Myometrial cell (primary cell): ENCODE results near the gene FIGN. TPM values are rescaled to one million over a fixed set of nuclear protein-coding genes. Genes with fewer than 3 reads are reported as not detected.

Source experiments
- total RNA-seq: library from RNA; depleted of rRNA; stranded (reverse); fragments of >200 nt; gene quantifications from 2 replicates; pipeline ENCODE4 v1.2.3, GENCODE V29; 2015

Gene FIGN, protein sequence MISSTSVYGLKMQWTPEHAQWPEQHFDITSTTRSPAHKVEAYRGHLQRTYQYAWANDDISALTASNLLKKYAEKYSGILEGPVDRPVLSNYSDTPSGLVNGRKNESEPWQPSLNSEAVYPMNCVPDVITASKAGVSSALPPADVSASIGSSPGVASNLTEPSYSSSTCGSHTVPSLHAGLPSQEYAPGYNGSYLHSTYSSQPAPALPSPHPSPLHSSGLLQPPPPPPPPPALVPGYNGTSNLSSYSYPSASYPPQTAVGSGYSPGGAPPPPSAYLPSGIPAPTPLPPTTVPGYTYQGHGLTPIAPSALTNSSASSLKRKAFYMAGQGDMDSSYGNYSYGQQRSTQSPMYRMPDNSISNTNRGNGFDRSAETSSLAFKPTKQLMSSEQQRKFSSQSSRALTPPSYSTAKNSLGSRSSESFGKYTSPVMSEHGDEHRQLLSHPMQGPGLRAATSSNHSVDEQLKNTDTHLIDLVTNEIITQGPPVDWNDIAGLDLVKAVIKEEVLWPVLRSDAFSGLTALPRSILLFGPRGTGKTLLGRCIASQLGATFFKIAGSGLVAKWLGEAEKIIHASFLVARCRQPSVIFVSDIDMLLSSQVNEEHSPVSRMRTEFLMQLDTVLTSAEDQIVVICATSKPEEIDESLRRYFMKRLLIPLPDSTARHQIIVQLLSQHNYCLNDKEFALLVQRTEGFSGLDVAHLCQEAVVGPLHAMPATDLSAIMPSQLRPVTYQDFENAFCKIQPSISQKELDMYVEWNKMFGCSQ
- total RNA-seq, result 0.86 and 1.1 TPM in 2 replicates

DNA sequence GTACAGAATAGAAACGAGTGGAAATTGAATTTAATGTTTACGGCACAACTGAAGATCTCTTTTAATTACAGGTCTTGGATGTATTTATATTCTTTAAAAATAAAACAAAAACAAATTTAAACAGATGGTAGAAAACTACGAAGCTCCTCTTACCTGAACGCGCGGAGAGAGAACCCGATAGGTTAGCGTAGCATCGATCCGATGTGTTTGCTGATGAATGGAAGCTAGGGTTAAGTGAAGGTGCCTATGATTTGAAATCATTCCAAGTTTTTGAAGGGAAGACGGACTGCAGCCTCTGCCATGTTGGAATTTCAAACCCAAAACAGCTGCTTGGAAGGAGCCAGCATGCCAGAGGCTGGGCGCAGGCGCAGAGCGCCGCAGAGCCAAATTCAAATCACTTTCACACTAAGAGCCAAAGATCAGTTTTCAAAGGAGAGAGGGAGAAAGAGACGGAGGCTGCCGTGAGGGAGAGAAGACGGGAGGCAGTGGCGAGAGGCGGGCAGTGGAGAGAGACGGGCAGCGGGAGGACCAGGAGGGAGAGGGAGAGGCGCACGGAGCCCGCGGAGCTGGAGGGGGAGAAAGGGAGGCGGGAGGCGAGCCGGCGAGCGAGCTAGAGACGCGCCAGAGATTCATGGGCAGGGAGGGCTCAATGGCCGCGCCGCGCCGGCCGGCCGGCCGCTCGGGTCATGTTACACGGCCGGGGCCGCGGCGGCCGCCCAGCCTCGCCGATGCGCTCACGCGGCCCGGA, at the start of gene FIGN:
Gene FIGN (minus strand): TSS at position 324 of the 748 bp plus-strand sequence. CDS start 1,081 bp downstream, outside the sequence.

